ENCODE results near the gene TMEM175.
"Not testable (repeated sequence)": the region's sequence is repeated elsewhere in the genome, so short reads cannot be mapped to it uniquely, and the experiment has no call there.

Gene TMEM175

GRCh38 chr4:974668-975067 is 42.4 kb downstream of the TMEM175 start:
- Histone ChIP-seq H3K27me3 (ENCODE audit: control insufficient read depth, insufficient read depth, low read length) (peaks cover 46% of the 10 kb centered on the region), H3K36me3 (ENCODE audit: control insufficient read depth, insufficient read depth, low read length) (no peaks in the 10 kb centered on the region), H3K4me3 (ENCODE audit: low read depth, low read length) (no peak overlapping the region), H3K9ac (ENCODE audit: low read length) (no peak overlapping the region), H3K9me3 (ENCODE audit: control insufficient read depth, insufficient read depth, low read depth, low read length) (peaks cover 5% of the 10 kb centered on the region), H3K4me1 (ENCODE audit: control insufficient read depth, insufficient read depth, low read length) (peaks cover 26% of the 10 kb centered on the region; the same call in 1 of the 2 replicates), H3K27ac (ENCODE audit: low read depth, low read length) (no peak overlapping the region)

DNA sequence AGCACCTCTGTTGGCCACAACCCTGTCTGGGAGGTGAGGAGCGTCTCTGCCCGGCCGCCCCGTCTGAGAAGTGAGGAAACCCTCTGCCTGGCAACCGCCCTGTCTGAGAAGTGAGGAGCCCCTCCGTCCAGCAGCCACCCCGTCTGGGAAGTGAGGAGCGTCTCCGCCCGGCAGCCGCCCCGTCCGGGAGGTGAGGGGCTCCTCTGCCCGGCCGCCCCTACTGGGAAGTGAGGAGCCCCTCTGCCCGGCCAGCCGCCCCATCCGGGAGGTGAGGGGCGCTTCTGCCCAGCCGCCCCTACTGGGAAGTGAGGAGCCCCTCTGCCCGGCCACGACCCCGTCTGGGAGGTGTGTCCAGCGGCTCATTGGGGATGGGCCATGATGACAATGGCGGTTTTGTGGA is 43.8 kb downstream of the TMEM175 start:
- H3K4me3 ChIP-seq (ENCODE audit: low read depth, low read length); H3K36me3 ChIP-seq (ENCODE audit: control insufficient read depth, insufficient read depth, low read length); H3K27ac ChIP-seq (ENCODE audit: low read depth, low read length); H3K9ac ChIP-seq (ENCODE audit: low read length); H3K9me3 ChIP-seq (ENCODE audit: control insufficient read depth, insufficient read depth, low read depth, low read length): not testable (repeated sequence)
- peaks cover 19% of the 10 kb centered on the region; the same call in 1 of the 2 replicates for H3K4me1 ChIP-seq (ENCODE audit: control insufficient read depth, insufficient read depth, low read length)
- H3K27me3 ChIP-seq (ENCODE audit: control insufficient read depth, insufficient read depth, low read length): peaks cover 40% of the 10 kb centered on the region

- H3K9me3 ChIP-seq (ENCODE audit: control insufficient read depth, insufficient read depth, low read depth, low read length): peaks cover 5% of the 10 kb centered on the region
- peaks cover 14% of the 10 kb centered on the region for H3K27me3 ChIP-seq (ENCODE audit: control insufficient read depth, insufficient read depth, low read length)
- no peak overlapping the region for H3K4me3 ChIP-seq (ENCODE audit: low read depth, low read length)
- peaks cover 11% of the 10 kb centered on the region; the same call in 1 of the 2 replicates for H3K4me1 ChIP-seq (ENCODE audit: control insufficient read depth, insufficient read depth, low read length)
- no peak overlapping the region for H3K9ac ChIP-seq (ENCODE audit: low read length)
- no peaks in the 10 kb centered on the region for H3K36me3 ChIP-seq (ENCODE audit: control insufficient read depth, insufficient read depth, low read length)
- no peak overlapping the region for H3K27ac ChIP-seq (ENCODE audit: low read depth, low read length)
These were observed 46.9 kb downstream of the TMEM175 start for GRCh38 chr4:978957-979701.

DNA sequence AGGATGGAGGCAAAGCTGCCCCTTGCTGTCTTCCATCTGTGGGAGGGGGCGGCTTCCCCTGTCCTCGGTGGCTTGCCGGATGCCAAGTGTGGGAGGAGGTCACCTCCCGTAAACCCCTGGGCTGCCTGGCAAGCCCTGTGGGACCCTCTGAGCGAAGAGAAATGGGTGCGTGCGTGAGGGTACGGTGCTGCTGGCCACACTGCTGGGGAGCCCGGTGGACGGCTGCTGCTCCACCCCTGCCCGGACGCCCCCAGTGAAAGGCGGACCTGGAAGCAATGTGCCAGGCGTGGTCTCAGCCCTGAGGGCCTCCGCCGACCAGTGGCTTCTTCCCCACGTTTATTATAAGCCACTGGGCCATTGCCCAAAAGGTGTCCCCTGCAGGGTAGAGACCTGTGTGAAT is 50.0 kb downstream of the TMEM175 start:
- Histone ChIP-seq H3K27ac (ENCODE audit: low read depth, low read length) (no peak overlapping the region), H3K4me1 (ENCODE audit: control insufficient read depth, insufficient read depth, low read length) (peaks cover 22% of the 10 kb centered on the region; the same call in 1 of the 2 replicates), H3K9ac (ENCODE audit: low read length) (no peak overlapping the region), H3K9me3 (ENCODE audit: control insufficient read depth, insufficient read depth, low read depth, low read length) (no peaks in the 10 kb centered on the region), H3K36me3 (ENCODE audit: control insufficient read depth, insufficient read depth, low read length) (no peaks in the 10 kb centered on the region), H3K27me3 (ENCODE audit: control insufficient read depth, insufficient read depth, low read length) (peaks cover 29% of the 10 kb centered on the region), H3K4me3 (ENCODE audit: low read depth, low read length) (no peak overlapping the region)

- H3K9ac ChIP-seq (ENCODE audit: low read length): no peak overlapping the region
These were observed 50.6 kb downstream of the TMEM175 start for GRCh38 chr4:982814-983213.

GRCh38 chr4:984336-985054 is 52.2 kb downstream of the TMEM175 start:
- peaks cover 16% of the 10 kb centered on the region; the same call in 1 of the 2 replicates for H3K4me1 ChIP-seq (ENCODE audit: control insufficient read depth, insufficient read depth, low read length)
- H3K36me3 ChIP-seq (ENCODE audit: control insufficient read depth, insufficient read depth, low read length): no peaks in the 10 kb centered on the region
- no peaks in the 10 kb centered on the region for H3K9me3 ChIP-seq (ENCODE audit: control insufficient read depth, insufficient read depth, low read depth, low read length)
- H3K27ac ChIP-seq (ENCODE audit: low read depth, low read length): no peak overlapping the region
- H3K9ac ChIP-seq (ENCODE audit: low read length): no peak overlapping the region
- peaks cover 43% of the 10 kb centered on the region for H3K27me3 ChIP-seq (ENCODE audit: control insufficient read depth, insufficient read depth, low read length)
- peak overlapping the region; percentile 45 for H3K4me3 ChIP-seq (ENCODE audit: low read depth, low read length)

More at GRCh38 chr4:982814-983213, 50.6 kb downstream of the TMEM175 start:
- Histone ChIP-seq H3K4me1 (ENCODE audit: control insufficient read depth, insufficient read depth, low read length) (peaks cover 22% of the 10 kb centered on the region; the same call in 1 of the 2 replicates), H3K27me3 (ENCODE audit: control insufficient read depth, insufficient read depth, low read length) (peaks cover 34% of the 10 kb centered on the region), H3K36me3 (ENCODE audit: control insufficient read depth, insufficient read depth, low read length) (no peaks in the 10 kb centered on the region), H3K27ac (ENCODE audit: low read depth, low read length) (no peak overlapping the region), H3K9me3 (ENCODE audit: control insufficient read depth, insufficient read depth, low read depth, low read length) (no peaks in the 10 kb centered on the region), H3K4me3 (ENCODE audit: low read depth, low read length) (no peak overlapping the region)

GRCh38 chr4:985123-985830 is 53.0 kb downstream of the TMEM175 start:
- H3K9ac ChIP-seq (ENCODE audit: low read length): no peak overlapping the region
- H3K4me3 ChIP-seq (ENCODE audit: low read depth, low read length): peak overlapping the region; percentile 45
- no peak overlapping the region for H3K27ac ChIP-seq (ENCODE audit: low read depth, low read length)

GRCh38 chr4:986428-986878 is 54.2 kb downstream of the TMEM175 start:
- peak overlapping the region; percentile 65 for H3K4me3 ChIP-seq (ENCODE audit: low read depth, low read length)
- no peak overlapping the region for H3K27ac ChIP-seq (ENCODE audit: low read depth, low read length)
- no peaks in the 10 kb centered on the region for H3K36me3 ChIP-seq (ENCODE audit: control insufficient read depth, insufficient read depth, low read length)
- H3K9ac ChIP-seq (ENCODE audit: low read length): no peak overlapping the region
- peaks cover 40% of the 10 kb centered on the region for H3K27me3 ChIP-seq (ENCODE audit: control insufficient read depth, insufficient read depth, low read length)
- peaks cover 11% of the 10 kb centered on the region; the same call in 1 of the 2 replicates for H3K4me1 ChIP-seq (ENCODE audit: control insufficient read depth, insufficient read depth, low read length)
- H3K9me3 ChIP-seq (ENCODE audit: control insufficient read depth, insufficient read depth, low read depth, low read length): no peaks in the 10 kb centered on the region

More at GRCh38 chr4:985123-985830, 53.0 kb downstream of the TMEM175 start:
- Histone ChIP-seq H3K4me1 (ENCODE audit: control insufficient read depth, insufficient read depth, low read length) (peaks cover 11% of the 10 kb centered on the region; the same call in 1 of the 2 replicates), H3K9me3 (ENCODE audit: control insufficient read depth, insufficient read depth, low read depth, low read length) (no peaks in the 10 kb centered on the region), H3K27me3 (ENCODE audit: control insufficient read depth, insufficient read depth, low read length) (peaks cover 40% of the 10 kb centered on the region), H3K36me3 (ENCODE audit: control insufficient read depth, insufficient read depth, low read length) (no peaks in the 10 kb centered on the region)

DNA sequence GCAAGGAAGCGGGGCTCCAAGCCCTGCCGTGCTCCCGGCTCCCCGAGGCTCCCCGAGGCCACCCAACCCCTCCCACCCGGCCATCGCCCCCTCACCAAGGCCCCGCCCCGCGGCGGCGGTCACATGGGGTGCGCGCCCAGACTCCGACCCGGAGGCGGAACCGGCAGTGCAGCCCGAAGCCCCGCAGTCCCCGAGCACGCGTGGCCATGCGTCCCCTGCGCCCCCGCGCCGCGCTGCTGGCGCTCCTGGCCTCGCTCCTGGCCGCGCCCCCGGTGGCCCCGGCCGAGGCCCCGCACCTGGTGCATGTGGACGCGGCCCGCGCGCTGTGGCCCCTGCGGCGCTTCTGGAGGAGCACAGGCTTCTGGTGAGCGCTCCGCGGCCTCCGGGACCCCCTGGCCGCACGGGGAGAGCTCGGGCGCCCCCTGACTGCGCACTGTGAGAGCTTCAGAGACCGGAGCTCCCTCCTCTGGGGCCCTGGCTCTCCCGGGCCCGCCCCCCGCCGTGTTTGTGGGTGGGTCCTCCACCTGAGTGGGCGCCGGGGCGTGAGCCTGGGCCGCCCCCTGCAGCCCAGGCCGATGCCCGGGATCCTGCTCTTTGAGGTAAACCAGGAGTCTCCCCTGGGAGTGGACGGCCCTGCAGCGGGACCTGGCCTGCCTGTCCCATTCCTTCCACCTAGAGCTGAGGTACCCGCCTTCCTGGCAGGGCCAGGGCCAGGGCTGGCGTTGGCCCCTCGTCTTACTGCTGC is 54.8 kb downstream of the TMEM175 start, which contains the start of gene IDUA:
Gene IDUA, plus strand, starts transcription at position 166 of the 745 bp plus-strand sequence. Its CDS starts 41 bp downstream, at position 207.
- Histone ChIP-seq H3K36me3 (ENCODE audit: control insufficient read depth, insufficient read depth, low read length) (no peaks in the 10 kb centered on the region), H3K4me3 (ENCODE audit: low read depth, low read length) (peak within 1 kb of the TSS; percentile 65), H3K27ac (ENCODE audit: low read depth, low read length) (no peak within 1 kb of the TSS), H3K9me3 (ENCODE audit: control insufficient read depth, insufficient read depth, low read depth, low read length) (no peaks in the 10 kb centered on the region), H3K4me1 (ENCODE audit: control insufficient read depth, insufficient read depth, low read length) (peaks cover 11% of the 10 kb centered on the region; the same call in 1 of the 2 replicates), H3K27me3 (ENCODE audit: control insufficient read depth, insufficient read depth, low read length) (peaks cover 40% of the 10 kb centered on the region), H3K9ac (ENCODE audit: low read length) (no peak within 1 kb of the TSS)

Data from HUES6 (cell line).